CD4-positive, alpha-beta T cell treated with Interleukin-17A for 4 hours (primary cell): ENCODE results near the gene PZP.

Source experiments
- DNase-seq: peaks from one replicate; pipeline ENCODE4 v3.0.0-alpha.2; 2020; ENCODE audit warnings: mixed read lengths

Gene PZP

GRCh38 chr12:9101018-9101687 lies 107.0 kb downstream of the PZP start:
- no peak for DNase-seq

- DNase-seq = no peak
These were observed 108.5 kb downstream of the PZP start for GRCh38 chr12:9099552-9100190.
